NB4 (cell line): ENCODE data around the gene SEMA4C.

ENCODE experiments used
- DNase-seq: peaks from one replicate; pipeline ENCODE4 v3.0.0; 2010; ENCODE audit warnings: low read depth
- H3K4me3 ChIP-seq: one replicate; pipeline ENCODE4 v1.5.1; 2011; ENCODE audit warnings: mild to moderate bottlenecking, low read depth, low read length, moderate library complexity
- MYC ChIP-seq: IDR thresholded peaks from 2 replicates; pipeline ENCODE4 v1.6.1; 2011; ENCODE audit warnings: low read depth, low read length
- POLR2A ChIP-seq: IDR thresholded peaks from 2 replicates; pipeline ENCODE4 v1.6.1; 2011; ENCODE audit warnings: mild to moderate bottlenecking; ENCODE audit not compliant: insufficient read length; ENCODE audit errors: extremely low read depth
- TF ChIP-seq, protein P1 (sequence below): IDR thresholded peaks from one replicate; pipeline ENCODE4 v1.5.1; 2012; ENCODE audit warnings: low read depth, low read length
- TF ChIP-seq, protein P2 (sequence below): IDR thresholded peaks from 2 replicates; pipeline ENCODE4 v1.6.1; 2011; ENCODE audit warnings: low read depth, low read length

Gene SEMA4C

DNA sequence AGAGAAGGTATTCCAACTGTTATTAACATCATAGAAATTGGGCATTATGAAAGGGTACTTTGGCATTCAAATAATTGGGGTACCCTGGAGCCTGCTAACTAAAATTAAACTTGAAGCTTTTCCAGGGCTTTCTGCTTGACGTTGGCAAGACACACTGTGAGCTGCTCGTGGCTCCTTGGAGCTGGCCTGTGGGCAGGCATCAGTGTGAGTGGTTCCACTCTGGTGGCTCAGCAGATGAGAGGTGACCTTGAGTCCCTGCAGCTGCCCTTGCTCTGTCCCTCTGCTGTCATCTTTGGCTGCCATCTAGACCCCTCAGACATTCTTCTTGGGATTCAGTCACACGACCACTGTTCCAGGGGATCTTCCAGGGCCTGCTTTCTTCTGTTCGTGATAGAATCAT is 47.1 kb downstream of the SEMA4C start:
- no peak for DNase-seq
- TF ChIP-seq MYC (no peak), POLR2A (no peak)
- TF ChIP-seq, protein P1, sequence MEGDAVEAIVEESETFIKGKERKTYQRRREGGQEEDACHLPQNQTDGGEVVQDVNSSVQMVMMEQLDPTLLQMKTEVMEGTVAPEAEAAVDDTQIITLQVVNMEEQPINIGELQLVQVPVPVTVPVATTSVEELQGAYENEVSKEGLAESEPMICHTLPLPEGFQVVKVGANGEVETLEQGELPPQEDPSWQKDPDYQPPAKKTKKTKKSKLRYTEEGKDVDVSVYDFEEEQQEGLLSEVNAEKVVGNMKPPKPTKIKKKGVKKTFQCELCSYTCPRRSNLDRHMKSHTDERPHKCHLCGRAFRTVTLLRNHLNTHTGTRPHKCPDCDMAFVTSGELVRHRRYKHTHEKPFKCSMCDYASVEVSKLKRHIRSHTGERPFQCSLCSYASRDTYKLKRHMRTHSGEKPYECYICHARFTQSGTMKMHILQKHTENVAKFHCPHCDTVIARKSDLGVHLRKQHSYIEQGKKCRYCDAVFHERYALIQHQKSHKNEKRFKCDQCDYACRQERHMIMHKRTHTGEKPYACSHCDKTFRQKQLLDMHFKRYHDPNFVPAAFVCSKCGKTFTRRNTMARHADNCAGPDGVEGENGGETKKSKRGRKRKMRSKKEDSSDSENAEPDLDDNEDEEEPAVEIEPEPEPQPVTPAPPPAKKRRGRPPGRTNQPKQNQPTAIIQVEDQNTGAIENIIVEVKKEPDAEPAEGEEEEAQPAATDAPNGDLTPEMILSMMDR, result no peak
- TF ChIP-seq, protein P2, sequence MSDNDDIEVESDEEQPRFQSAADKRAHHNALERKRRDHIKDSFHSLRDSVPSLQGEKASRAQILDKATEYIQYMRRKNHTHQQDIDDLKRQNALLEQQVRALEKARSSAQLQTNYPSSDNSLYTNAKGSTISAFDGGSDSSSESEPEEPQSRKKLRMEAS, result no peak
- H3K4me3 ChIP-seq, result no peak overlapping the region

DNA sequence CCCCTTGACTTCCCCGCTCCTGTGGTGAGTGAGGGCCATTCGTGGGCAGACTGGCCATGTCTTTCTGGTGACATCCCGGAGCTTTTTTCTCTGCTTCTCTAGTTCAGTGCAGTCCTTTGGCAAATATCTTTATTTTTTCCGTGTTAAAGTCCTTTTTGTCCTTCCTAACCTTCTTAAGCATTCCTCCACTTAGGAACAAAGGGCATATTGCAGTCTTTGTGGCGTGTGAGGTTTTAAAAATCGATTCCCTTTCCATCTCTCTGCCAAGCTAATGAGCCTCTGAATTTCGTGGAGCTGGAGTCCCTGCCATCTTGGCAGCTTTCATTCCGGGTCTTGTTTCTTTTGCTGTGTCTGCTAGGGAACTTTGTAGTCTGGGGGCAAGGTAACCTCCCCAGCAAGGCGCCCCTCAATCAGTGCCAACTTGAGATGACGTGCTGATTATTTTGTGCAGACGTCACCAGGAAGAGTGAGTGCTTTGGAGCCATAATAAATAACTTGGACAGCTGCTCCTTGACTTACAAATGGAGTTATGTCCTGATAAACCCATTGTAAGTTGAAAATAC is 48.7 kb downstream of the SEMA4C start:
- no peak overlapping the region for H3K4me3 ChIP-seq
- TF ChIP-seq, protein P2, result no peak
- TF ChIP-seq, protein P1, result no peak
- TF ChIP-seq POLR2A (no peak), MYC (no peak)
- no peak for DNase-seq

DNA sequence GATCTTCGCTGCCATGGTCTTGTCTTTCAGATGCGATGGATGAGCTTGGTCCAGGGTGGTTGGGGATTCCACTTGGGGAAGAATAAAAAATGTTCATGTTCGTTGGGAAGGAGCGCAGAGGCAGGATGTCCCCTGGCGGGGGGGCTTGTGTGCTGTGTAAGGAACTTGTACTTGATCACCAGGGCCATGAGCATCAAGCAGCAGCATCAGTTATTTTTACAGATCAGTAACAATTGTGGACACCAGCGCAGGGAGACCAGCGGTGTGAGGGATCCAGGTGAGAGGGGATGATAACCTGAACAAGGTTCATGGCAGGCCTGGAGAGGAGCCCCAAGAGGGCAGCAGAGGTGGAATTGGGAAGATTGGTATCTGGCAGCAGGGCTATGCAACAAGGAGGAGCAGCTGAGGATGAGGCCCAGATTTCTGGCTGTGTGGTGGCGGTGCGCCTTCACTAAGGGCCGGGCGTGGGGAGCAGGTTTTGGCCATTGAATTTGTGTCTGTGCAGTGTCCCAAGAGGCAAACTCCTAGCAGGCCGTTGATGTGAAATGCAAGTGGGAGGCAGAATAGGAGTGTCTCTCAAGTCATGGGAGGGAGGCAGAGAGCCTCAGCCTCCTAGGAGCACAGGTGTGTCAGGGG is 49.9 kb downstream of the SEMA4C start:
- TF ChIP-seq, protein P1, result no peak
- TF ChIP-seq MYC, result no peak
- TF ChIP-seq, protein P2, result no peak
- TF ChIP-seq POLR2A, result no peak
- DNase-seq, result no peak
- no peak overlapping the region for H3K4me3 ChIP-seq

DNA sequence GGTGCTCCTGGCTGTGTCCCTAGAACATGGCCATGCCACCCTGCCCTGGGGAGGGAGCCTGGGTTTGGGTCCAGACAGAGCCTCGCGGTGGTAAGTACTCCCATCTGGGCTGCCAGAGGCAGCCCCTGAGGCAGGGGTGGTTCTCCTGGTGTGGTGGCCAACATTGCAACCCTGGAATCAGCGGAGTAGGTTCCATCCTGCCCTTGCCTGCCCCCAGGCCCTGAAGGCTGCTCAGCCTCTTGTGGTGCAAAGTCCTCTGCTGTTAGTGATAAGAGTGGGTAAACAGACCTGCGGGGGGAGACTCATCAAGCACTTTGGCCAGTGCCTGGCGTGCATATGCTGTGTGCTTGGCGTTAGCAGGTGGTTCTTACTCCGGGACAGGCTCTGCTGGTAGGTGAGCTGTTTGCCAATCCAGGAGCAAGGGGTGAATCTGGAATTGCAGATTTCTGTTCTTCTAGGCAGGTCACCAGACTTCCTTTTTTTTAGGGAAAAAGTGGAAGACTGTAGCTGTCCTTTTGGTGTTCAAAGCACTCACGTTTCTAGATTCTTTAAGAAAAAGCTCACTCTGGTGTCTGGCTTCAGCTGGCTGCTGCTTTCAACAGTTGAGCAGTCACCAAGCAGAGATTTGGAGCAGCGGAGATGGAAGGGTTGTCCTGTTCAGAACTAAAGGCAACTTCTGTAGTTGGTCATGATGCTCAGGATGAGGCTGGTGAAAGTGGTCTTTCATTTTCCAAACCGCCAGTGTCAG is 50.6 kb downstream of the SEMA4C start:
- TF ChIP-seq, protein P2, result no peak
- no peak for TF ChIP-seq POLR2A
- TF ChIP-seq, protein P1, result no peak
- no peak for TF ChIP-seq MYC
- H3K4me3 ChIP-seq, result peak overlapping the region; percentile 17
- DNase-seq, result peak; percentile 33

DNA sequence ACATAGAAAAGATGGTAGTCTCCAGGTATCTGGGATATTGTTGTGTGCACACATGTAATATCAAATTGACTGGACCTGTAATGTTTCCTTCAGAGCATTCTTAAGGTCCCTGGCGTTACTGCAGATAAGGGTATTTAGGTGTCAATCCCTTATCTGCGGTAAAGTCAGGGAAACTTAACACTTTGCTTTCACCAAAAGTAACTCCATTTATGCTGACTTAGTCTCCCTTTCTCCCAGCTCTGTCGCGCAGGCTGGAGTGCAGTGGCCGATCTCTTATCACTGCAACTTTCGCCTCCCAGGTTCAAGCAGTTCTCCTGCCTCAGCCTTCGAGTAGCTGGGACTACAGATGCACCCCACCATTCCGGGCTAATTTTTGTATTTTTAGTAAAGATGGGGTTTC is 52.0 kb downstream of the SEMA4C start:
- no peak for DNase-seq
- H3K4me3 ChIP-seq, result peak overlapping the region; percentile 82
- TF ChIP-seq, protein P2, result no peak
- no peak for TF ChIP-seq MYC
- TF ChIP-seq, protein P1, result no peak
- no peak for TF ChIP-seq POLR2A
